ENCODE data around the gene RXFP1.
"Not testable (repeated sequence)": the region's sequence is repeated elsewhere in the genome, so short reads cannot be mapped to it uniquely, and the experiment has no call there.

Gene RXFP1

DNA sequence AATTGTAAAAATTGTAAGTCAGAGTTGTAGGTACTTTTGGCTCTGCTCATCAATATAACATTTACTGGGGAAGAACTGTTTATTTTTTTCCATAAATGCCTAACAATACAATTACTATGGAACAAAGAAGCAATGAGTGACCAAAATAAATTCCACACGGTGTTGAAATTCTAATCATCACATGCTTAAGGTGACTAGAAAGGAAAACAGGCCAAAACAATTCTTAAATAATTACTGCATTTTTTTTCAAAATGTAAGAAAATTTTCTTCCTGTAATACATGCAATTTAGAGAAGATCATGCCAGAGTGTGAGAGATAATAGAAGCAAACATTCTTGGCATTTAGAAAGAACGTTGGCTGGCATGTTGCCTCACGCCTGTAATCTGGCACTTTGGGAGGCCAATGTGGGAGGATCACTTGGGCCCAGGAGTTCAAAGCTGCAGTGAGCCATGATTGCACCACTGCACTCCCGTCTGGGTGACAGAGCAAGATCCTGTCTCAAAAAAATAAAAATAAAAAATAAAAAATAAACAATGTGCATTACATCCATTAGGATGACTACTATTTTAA, 127.5 kb downstream of the RXFP1 start:
- Histone ChIP-seq H3K36me3 (ENCODE audit: low read depth) (no peaks in the 10 kb centered on the region), H3K9me3 (ENCODE audit: severe bottlenecking) (no peaks in the 10 kb centered on the region), H3K4me1 (ENCODE audit: insufficient read depth, poor library complexity, severe bottlenecking) (no peaks in the 10 kb centered on the region), H3K27ac (ENCODE audit: poor library complexity, severe bottlenecking) (no peak overlapping the region), H3K27me3 (ENCODE audit: insufficient read depth, poor library complexity, severe bottlenecking) (no peaks in the 10 kb centered on the region), H3K4me3 (ENCODE audit: severe bottlenecking) (no peak overlapping the region)
- DNase-seq (ENCODE audit: low spot score) (no peak), ATAC-seq (ENCODE audit: low read depth) (no peak)
- no peak for TF ChIP-seq CTCF (IDR thresholded peaks at IDR 0.05; ENCODE audit: poor library complexity, severe bottlenecking)

DNA sequence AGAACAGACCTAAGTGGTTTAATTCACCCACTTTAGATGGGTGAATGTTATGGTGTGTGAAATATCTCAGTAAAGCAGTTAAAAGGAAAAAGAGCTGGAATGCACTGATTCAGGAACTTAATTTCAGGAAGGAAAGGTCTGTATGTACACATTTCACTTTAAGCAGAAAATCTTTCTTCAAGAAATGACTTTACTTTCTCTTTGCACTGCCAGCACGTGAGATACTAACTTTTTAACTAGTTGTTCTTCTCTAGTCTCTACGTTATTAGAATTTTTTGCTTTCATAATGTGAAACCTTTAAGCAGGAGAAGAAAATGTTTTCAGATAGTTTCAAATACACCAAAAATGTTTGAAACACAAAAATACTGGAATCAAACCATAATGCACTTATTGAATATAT, 131.2 kb downstream of the RXFP1 start:
- no peak for ATAC-seq (ENCODE audit: low read depth)
- DNase-seq (ENCODE audit: low spot score) = no peak
- no peak for TF ChIP-seq CTCF (IDR thresholded peaks at IDR 0.05; ENCODE audit: poor library complexity, severe bottlenecking)

GRCh38 chr4:158656439-158656838, 134.8 kb downstream of the RXFP1 start:
- TF ChIP-seq CTCF (IDR thresholded peaks at IDR 0.05; ENCODE audit: poor library complexity, severe bottlenecking) = no peak
- ATAC-seq (ENCODE audit: low read depth) = no peak
- Histone ChIP-seq H3K36me3 (ENCODE audit: low read depth) (no peaks in the 10 kb centered on the region), H3K9me3 (ENCODE audit: severe bottlenecking) (no peaks in the 10 kb centered on the region), H3K4me1 (ENCODE audit: insufficient read depth, poor library complexity, severe bottlenecking) (no peaks in the 10 kb centered on the region), H3K4me3 (ENCODE audit: severe bottlenecking) (no peak overlapping the region), H3K27me3 (ENCODE audit: insufficient read depth, poor library complexity, severe bottlenecking) (no peaks in the 10 kb centered on the region), H3K27ac (ENCODE audit: poor library complexity, severe bottlenecking) (no peak overlapping the region)
- no peak for DNase-seq (ENCODE audit: low spot score)

More for the DNA sequence above, 131.2 kb downstream of the RXFP1 start:
- Histone ChIP-seq H3K4me3 (ENCODE audit: severe bottlenecking) (no peak overlapping the region), H3K36me3 (ENCODE audit: low read depth) (no peaks in the 10 kb centered on the region), H3K9me3 (ENCODE audit: severe bottlenecking) (no peaks in the 10 kb centered on the region), H3K27ac (ENCODE audit: poor library complexity, severe bottlenecking) (no peak overlapping the region), H3K27me3 (ENCODE audit: insufficient read depth, poor library complexity, severe bottlenecking) (no peaks in the 10 kb centered on the region), H3K4me1 (ENCODE audit: insufficient read depth, poor library complexity, severe bottlenecking) (no peaks in the 10 kb centered on the region)

DNA sequence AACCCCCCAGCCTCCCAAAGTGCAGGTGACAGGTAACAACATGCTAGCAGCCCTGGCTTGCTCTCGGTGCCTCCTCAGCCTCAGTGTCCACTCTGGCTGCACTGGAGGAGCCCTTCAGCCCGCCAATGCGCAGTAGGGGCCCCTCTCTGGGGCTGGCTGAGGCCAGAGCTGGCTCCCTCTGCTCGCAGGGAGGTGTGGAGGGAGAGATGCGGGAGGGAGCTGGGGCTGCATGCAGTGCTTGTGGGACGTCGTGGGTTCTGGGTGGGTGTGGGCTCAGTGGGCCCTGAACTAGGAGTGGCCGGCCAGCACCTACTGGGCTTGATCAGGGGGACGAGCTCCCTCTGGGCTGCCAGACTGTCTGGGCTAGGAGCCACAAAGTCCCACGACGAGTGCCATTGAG, 135.6 kb downstream of the RXFP1 start:
- Histone ChIP-seq H3K4me3 (ENCODE audit: severe bottlenecking) (no peak overlapping the region), H3K4me1 (ENCODE audit: insufficient read depth, poor library complexity, severe bottlenecking) (no peaks in the 10 kb centered on the region), H3K27me3 (ENCODE audit: insufficient read depth, poor library complexity, severe bottlenecking) (no peaks in the 10 kb centered on the region), H3K36me3 (ENCODE audit: low read depth) (no peaks in the 10 kb centered on the region), H3K27ac (ENCODE audit: poor library complexity, severe bottlenecking) (no peak overlapping the region), H3K9me3 (ENCODE audit: severe bottlenecking) (no peaks in the 10 kb centered on the region)
- no peak for TF ChIP-seq CTCF (IDR thresholded peaks at IDR 0.05; ENCODE audit: poor library complexity, severe bottlenecking)
- ATAC-seq (ENCODE audit: low read depth) = no peak
- DNase-seq (ENCODE audit: low spot score) = no peak

DNA sequence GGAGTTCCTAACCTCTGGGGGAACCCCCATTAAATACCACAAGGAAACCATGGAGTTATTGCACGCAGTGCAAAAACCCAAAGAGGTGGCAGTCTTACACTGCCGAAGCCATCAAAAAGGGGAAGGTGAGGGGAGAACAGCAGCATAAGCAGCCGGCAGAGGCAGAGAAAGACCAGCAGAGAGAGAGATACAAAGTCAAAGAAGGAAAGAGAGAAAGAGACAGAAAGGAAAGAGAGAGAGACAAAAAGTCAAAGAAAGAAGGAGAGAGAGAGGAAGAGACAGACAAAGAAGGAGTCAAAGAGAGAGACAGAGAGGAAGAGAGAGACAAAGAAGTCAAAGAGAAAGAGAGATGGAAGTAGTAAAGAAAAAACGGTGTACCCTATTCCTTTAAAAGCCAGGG, 141.6 kb downstream of the RXFP1 start:
- DNase-seq (ENCODE audit: low spot score); ATAC-seq (ENCODE audit: low read depth); H3K27ac ChIP-seq (ENCODE audit: poor library complexity, severe bottlenecking); H3K9me3 ChIP-seq (ENCODE audit: severe bottlenecking); H3K36me3 ChIP-seq (ENCODE audit: low read depth); H3K27me3 ChIP-seq (ENCODE audit: insufficient read depth, poor library complexity, severe bottlenecking); H3K4me3 ChIP-seq (ENCODE audit: severe bottlenecking); H3K4me1 ChIP-seq (ENCODE audit: insufficient read depth, poor library complexity, severe bottlenecking): not testable (repeated sequence)

GRCh38 chr4:158663707-158664625, 142.3 kb downstream of the RXFP1 start:
- H3K4me1 ChIP-seq (ENCODE audit: insufficient read depth, poor library complexity, severe bottlenecking); DNase-seq (ENCODE audit: low spot score); ATAC-seq (ENCODE audit: low read depth); H3K9me3 ChIP-seq (ENCODE audit: severe bottlenecking); H3K27me3 ChIP-seq (ENCODE audit: insufficient read depth, poor library complexity, severe bottlenecking); H3K4me3 ChIP-seq (ENCODE audit: severe bottlenecking); H3K27ac ChIP-seq (ENCODE audit: poor library complexity, severe bottlenecking): not testable (repeated sequence)
- H3K36me3 ChIP-seq (ENCODE audit: low read depth) = peaks cover 17% of the 10 kb centered on the region

Measured in RWPE2 (cell line).